NCI-H69 (cell line): Measurements from ENCODE around the gene UBE2H.

Experiments
- DNase-seq: peaks from one replicate; lab custom pipeline; 2025; lab: John Stamatoyannopoulos, UW

The UBE2H gene

GRCh38 chr7:129786825-129787563, 165.8 kb downstream of the UBE2H start:
- DNase-seq, result peak; percentile 52

- peak; percentile 48 for DNase-seq
These were observed 166.9 kb downstream of the UBE2H start for GRCh38 chr7:129785685-129786514.

GRCh38 chr7:129784783-129785684, 167.7 kb downstream of the UBE2H start:
- DNase-seq, result no peak

- DNase-seq, result no peak
These were observed 168.3 kb downstream of the UBE2H start for GRCh38 chr7:129784437-129784782.

- DNase-seq, result no peak
These were observed 169.2 kb downstream of the UBE2H start for GRCh38 chr7:129783584-129783919.

GRCh38 chr7:129782818-129783583, 169.8 kb downstream of the UBE2H start:
- no peak for DNase-seq

GRCh38 chr7:129781928-129782817, 170.6 kb downstream of the UBE2H start:
- DNase-seq, result peak; percentile 77

- DNase-seq, result peak; percentile 80
These were observed 171.5 kb downstream of the UBE2H start for GRCh38 chr7:129780974-129781927.
